ENCODE data around the gene MTRR. TPM values are rescaled to one million over a fixed set of nuclear protein-coding genes. Genes with fewer than 3 reads are reported as not detected.

The MTRR gene
- total and polyA plus RNA-seq, 12 donors: 9.3 to 66.0 (median 38.2) TPM

DNA sequence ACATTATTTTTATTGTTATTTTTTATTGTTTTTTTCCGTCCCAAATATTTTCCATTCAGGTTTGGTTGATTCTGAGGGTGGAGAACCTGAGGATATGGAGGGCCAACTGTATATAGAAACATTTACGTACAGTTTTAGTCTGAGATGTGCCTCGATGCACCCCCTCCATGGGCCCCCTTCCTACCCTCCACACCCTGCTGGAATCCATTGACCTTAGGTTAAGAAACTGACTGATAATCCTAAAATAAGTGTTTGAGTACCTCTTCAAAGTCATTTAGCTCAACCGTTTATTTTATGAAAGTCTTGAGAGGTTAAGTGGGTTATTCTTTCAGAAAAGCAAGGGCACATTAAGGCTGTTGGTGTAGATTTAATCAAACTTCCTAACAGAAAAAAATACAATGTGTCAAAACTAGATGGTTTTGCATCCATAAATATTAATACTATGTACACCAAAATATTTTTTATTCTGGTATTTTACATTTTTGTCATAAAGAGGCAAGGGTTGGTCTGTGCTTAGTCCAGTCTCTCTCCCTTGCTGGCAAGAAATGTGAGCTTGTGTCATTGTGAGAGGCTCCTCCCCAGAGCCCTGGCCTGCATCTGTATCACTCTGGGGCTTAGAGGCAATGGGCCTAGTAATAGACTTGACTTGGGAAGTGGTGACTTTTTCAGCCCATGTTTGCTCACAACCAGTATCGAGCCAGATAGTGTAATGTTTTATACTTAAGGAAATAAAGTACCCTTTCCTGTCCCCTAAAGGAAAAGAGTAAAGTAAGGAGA lies 15.7 kb downstream of the MTRR start:
- no peak overlapping the region for H3K4me3 ChIP-seq
- 79 to 82% (median 81%) methylated on average over 5 of the region's 5 CpGs for WGBS, 4 donors
- TF ChIP-seq POLR2A (IDR thresholded peaks at IDR 0.05): no peak
- TF ChIP-seq, protein P1, sequence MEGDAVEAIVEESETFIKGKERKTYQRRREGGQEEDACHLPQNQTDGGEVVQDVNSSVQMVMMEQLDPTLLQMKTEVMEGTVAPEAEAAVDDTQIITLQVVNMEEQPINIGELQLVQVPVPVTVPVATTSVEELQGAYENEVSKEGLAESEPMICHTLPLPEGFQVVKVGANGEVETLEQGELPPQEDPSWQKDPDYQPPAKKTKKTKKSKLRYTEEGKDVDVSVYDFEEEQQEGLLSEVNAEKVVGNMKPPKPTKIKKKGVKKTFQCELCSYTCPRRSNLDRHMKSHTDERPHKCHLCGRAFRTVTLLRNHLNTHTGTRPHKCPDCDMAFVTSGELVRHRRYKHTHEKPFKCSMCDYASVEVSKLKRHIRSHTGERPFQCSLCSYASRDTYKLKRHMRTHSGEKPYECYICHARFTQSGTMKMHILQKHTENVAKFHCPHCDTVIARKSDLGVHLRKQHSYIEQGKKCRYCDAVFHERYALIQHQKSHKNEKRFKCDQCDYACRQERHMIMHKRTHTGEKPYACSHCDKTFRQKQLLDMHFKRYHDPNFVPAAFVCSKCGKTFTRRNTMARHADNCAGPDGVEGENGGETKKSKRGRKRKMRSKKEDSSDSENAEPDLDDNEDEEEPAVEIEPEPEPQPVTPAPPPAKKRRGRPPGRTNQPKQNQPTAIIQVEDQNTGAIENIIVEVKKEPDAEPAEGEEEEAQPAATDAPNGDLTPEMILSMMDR (IDR thresholded peaks at IDR 0.05): no peak
- no peaks in the 10 kb centered on the region for H3K27me3 ChIP-seq
- no peaks in the 10 kb centered on the region for H3K4me1 ChIP-seq (replicated peaks in 1 of 2)
- no peaks in the 10 kb centered on the region for H3K9me3 ChIP-seq (replicated peaks in 1 of 3)
- peaks cover 0 to 61% of the 10 kb centered on the region in 2 donors for H3K36me3 ChIP-seq (replicated peaks in 1 of 2)
- intact Hi-C loops (cut with DNase I): no loop called here
- H3K27ac ChIP-seq: no peak overlapping the region
- no peak for DNase-seq

DNA sequence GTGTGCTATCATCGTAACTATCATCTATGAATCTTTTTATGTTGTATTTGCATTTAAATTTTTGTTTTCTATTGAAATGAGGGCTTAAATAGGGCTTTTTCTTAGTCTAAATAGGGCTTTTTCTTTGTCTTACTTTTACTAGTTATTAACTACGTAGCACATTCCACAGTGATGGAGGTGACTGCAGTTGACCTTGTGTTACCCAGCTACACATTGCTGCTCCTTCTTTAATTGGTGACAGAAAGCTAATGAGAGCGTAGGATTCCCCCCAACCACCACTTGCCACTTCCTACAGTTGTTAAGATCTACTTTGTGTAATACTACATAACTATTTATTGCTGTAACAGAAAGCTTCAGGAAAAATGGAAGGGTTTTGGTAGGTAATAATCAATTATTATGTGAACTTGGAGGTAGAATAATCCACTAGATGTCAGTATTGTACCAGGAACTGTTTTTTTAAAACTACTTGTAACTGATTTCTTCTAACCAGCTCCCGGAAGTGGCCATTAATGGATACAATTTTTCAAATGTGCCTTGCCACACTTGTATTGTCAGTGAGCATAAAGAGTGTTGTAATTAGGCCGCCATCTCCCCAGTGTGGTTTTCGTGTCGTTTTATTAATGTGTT lies 18.0 kb downstream of the MTRR start:
- intact Hi-C loops (cut with DNase I): no loop called here
- Histone ChIP-seq H3K27ac (no peak overlapping the region), H3K4me1 (replicated peaks in 1 of 2) (no peaks in the 10 kb centered on the region), H3K36me3 (replicated peaks in 1 of 2) (peaks cover 0 to 58% of the 10 kb centered on the region in 2 donors), H3K9me3 (replicated peaks in 1 of 3) (no peaks in the 10 kb centered on the region), H3K4me3 (no peak overlapping the region), H3K27me3 (no peaks in the 10 kb centered on the region)
- WGBS, 4 donors: 64 to 72% (median 70%) methylated on average over 7 of the region's 7 CpGs
- no peak for DNase-seq
- no peak for TF ChIP-seq POLR2A (IDR thresholded peaks at IDR 0.05)
- TF ChIP-seq, protein P1 (IDR thresholded peaks at IDR 0.05): peak; percentile 45 to 61 (median 52)

GRCh38 chr5:7888901-7889300 lies 20.0 kb downstream of the MTRR start:
- intact Hi-C loops (cut with DNase I): no loop called here
- Histone ChIP-seq H3K9me3 (replicated peaks in 1 of 3) (no peaks in the 10 kb centered on the region), H3K36me3 (replicated peaks in 1 of 2) (peaks cover 0 to 56% of the 10 kb centered on the region in 2 donors), H3K27me3 (no peaks in the 10 kb centered on the region), H3K27ac (no peak overlapping the region), H3K4me3 (no peak overlapping the region), H3K4me1 (replicated peaks in 1 of 2) (no peaks in the 10 kb centered on the region)
- no peak for DNase-seq
- no peak for TF ChIP-seq POLR2A (IDR thresholded peaks at IDR 0.05)
- TF ChIP-seq, protein P1 (IDR thresholded peaks at IDR 0.05): no peak
- WGBS, 4 donors: 93 to 97% (median 95%) methylated on average over 9 of the region's 9 CpGs

- no peaks in the 10 kb centered on the region for H3K27me3 ChIP-seq
- H3K4me1 ChIP-seq (replicated peaks in 1 of 2): no peaks in the 10 kb centered on the region
- DNase-seq: no peak
- TF ChIP-seq POLR2A (IDR thresholded peaks at IDR 0.05): no peak
- TF ChIP-seq, protein P1 (IDR thresholded peaks at IDR 0.05): no peak
- peaks cover 0 to 74% of the 10 kb centered on the region in 2 donors for H3K36me3 ChIP-seq (replicated peaks in 1 of 2)
- no peak overlapping the region for H3K4me3 ChIP-seq
- WGBS, 4 donors: 85 to 93% (median 88%) methylated on average over 5 of the region's 5 CpGs
- H3K9me3 ChIP-seq (replicated peaks in 1 of 3): no peaks in the 10 kb centered on the region
- no peak overlapping the region for H3K27ac ChIP-seq
- intact Hi-C loops (cut with DNase I): no loop called here
Measured at GRCh38 chr5:7894439-7894838, 25.5 kb downstream of the MTRR start.

Measured in adrenal gland (tissue), 12 donors.